Epithelial cell of esophagus (primary cell): ENCODE measurements around the gene SLMAP.

Experiments
- DNase-seq: peaks from one replicate; pipeline ENCODE4 v3.0.0; 2010; ENCODE audit warnings: low read depth
- H3K4me3 ChIP-seq: 2 replicates; pipeline ENCODE4 v1.5.1; 2011; ENCODE audit warnings: mild to moderate bottlenecking, low read length, control low read depth
- TF ChIP-seq, protein P1 (sequence below): IDR thresholded peaks from 2 replicates; pipeline ENCODE4 v1.5.1; 2011; ENCODE audit warnings: low read depth, mild to moderate bottlenecking, low read length, control low read depth, inconsistent platforms; ENCODE audit not compliant: insufficient read depth; ENCODE audit errors: missing control alignments

Gene SLMAP

GRCh38 chr3:57791245-57791644 is 35.1 kb downstream of the SLMAP start:
- TF ChIP-seq, protein P1, sequence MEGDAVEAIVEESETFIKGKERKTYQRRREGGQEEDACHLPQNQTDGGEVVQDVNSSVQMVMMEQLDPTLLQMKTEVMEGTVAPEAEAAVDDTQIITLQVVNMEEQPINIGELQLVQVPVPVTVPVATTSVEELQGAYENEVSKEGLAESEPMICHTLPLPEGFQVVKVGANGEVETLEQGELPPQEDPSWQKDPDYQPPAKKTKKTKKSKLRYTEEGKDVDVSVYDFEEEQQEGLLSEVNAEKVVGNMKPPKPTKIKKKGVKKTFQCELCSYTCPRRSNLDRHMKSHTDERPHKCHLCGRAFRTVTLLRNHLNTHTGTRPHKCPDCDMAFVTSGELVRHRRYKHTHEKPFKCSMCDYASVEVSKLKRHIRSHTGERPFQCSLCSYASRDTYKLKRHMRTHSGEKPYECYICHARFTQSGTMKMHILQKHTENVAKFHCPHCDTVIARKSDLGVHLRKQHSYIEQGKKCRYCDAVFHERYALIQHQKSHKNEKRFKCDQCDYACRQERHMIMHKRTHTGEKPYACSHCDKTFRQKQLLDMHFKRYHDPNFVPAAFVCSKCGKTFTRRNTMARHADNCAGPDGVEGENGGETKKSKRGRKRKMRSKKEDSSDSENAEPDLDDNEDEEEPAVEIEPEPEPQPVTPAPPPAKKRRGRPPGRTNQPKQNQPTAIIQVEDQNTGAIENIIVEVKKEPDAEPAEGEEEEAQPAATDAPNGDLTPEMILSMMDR: no peak
- no peak overlapping the region for H3K4me3 ChIP-seq

GRCh38 chr3:57792198-57792597 is 36.1 kb downstream of the SLMAP start:
- DNase-seq: no peak
- H3K4me3 ChIP-seq: no peak overlapping the region
- TF ChIP-seq, protein P1: no peak

More at GRCh38 chr3:57791245-57791644, 35.1 kb downstream of the SLMAP start:
- DNase-seq: no peak

DNA sequence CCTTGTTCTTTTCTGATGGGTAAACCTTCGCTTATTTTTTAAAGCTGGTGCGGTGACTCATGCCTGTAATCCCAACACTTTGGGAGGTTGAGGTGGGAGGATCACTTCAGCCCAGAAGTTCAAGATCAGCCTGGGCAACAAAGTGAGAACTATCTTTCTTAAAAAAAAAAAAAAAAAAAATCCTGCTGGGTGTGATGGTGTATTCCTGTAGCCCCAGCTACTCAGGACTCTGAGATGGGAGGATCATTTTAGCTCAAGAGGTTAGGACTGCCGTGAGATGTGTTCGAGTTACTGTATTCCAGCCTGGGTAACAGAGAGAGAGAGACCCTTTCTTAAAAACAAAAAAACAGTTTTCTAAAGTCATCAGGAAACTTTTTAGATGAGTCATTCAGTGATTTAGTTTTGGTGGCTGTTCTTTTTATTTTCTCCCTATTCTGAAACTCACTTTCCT is 37.7 kb downstream of the SLMAP start:
- TF ChIP-seq, protein P1: no peak
- no peak for DNase-seq
- H3K4me3 ChIP-seq: no peak overlapping the region

DNA sequence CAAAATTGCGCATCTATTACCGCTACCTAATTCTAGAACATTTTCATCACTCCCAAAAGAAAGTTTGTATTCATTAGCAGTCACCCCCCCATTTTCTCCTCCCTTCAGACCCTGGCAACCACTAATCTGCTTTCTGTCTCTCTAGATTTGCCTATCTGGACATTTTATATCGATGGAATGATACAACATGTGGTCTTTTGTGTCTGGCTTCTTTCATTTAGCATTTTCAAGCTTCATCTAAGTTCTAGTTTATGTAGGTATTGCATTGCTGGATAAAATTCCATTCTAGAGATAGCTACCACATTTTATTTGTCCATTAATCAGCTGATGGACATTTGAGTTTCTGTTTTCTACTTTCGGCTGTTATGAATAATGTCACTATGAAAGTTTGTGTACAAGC is 38.4 kb downstream of the SLMAP start:
- TF ChIP-seq, protein P1: no peak
- no peak for DNase-seq
- no peak overlapping the region for H3K4me3 ChIP-seq

DNA sequence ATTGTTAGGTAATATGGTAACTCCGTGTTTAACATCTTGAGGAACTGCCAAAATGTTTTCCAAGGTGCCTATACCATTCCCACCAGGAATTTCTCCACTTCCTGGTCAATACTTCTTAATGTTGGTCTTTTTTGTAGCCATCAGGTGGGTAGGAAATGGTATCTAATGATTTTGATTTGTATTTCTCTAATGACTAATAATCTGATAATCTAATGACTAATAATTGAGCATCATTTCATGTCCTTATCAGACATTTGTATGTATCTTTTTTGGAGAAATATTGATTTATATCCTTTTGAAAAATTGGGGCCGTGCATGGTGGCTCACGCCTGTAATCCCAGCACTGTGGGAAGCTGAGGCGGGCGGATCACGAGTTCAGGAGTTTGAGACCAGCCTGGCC is 38.8 kb downstream of the SLMAP start:
- no peak for DNase-seq
- TF ChIP-seq, protein P1: no peak
- no peak overlapping the region for H3K4me3 ChIP-seq

DNA sequence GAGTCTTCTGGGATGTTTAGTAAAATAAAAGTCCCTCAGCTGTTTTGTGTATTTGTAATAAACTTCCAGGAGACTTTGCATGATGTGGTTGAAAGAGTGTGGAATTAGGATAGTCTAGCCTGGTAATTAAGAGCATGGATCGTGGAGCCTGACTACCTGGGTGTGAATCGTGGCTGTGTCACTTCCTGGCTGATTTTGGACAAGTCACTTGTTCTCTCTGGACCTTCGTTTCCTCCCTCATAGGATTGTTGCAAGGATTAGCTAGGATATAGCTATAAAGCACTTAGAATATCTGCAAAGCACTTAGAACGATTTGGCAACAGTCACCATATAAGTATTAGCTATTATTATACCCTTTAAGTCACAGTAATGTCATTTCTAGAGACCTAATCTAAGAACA is 40.2 kb downstream of the SLMAP start:
- TF ChIP-seq, protein P1: no peak
- no peak overlapping the region for H3K4me3 ChIP-seq
- peak; percentile 51 for DNase-seq

DNA sequence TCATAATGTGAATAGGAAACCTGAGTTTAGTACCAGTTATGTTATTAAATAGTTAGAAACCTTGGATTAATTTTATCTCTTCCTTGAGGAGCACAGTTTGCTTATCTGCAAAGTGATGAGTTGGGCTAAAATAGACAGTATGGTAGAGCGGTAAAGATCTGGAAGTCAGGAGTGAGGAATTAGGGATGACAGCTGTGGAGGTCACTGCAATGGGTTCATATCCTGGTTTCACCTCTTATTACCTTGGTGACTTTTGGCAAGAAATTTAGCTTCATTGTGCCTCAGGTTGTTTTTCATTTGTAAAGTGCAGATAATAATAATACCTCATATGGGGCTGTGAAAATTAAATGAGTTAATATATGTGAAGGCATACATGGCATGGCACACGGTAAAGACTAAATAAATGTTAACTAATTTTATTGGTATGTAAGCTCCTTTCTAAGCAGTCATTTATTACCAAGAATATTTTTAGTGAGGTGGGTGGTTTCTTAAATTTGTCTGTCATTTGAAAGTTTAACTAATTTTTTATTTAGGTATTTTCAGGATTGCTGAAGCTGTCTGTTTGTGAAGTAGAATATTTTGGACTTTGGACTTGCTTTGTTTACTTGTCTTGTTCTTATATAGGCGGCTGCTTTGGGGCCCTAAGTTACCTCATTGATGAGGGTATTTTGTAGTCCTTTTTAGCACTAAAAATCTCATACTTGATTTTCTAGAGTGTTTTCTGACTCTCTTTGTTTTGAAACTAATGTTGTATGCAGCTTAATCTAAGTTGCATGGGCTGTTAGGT is 41.8 kb downstream of the SLMAP start:
- no peak for DNase-seq
- TF ChIP-seq, protein P1: no peak

More for the DNA sequence above, 41.8 kb downstream of the SLMAP start:
- H3K4me3 ChIP-seq: no peak overlapping the region
